ENCODE data around the gene ZNF609. TPM values are rescaled to one million over a fixed set of nuclear protein-coding genes. Genes with fewer than 3 reads are reported as not detected.

ZNF609 gene
- total and polyA plus RNA-seq, 2 of the 13 experiments (the other 11 are each of a cell fraction or from before 2014, with no cell fraction given) = 8.9 to 9.9 TPM

DNA sequence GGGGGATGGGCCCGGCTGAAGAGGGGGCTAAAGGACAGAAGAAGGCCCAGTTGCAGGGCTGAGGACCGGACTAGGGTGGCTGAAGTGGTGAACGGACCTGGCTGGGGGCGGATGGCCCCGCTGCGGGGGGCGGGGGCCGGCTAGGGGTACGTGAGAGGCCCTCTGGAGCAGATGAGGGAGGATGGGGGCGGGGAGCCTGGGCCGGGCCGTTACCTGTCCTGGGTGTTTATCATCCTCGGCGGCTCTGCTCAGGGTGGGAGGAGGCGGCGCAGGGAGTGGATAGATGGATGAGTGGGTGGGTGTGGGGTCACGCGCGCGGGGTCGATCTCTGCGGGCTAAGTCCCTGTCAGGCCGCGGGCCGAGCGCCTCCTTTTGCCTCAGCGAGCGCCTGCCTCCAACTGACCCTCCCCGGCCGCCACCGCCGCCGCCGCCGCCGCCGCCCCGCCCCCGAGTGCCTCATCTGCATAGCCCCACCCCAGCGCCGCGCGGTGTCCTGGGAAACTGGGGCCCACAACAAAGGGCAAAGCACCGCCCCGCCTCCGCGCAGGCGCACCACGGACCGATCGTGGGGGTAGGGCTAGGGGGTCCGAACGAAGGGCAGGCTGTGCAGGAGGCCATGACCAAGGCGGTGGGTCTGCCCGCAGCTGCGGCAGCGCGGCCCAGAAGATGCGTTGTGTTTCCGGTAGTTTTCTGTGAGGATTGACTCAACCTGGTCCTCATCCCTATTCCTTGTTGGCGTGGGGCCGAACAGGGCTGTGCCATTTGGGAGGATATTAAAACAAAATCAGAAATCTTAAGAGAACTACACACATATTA is 242.6 kb downstream of the ZNF609 start (continued):
- TF ChIP-seq, protein P1, sequence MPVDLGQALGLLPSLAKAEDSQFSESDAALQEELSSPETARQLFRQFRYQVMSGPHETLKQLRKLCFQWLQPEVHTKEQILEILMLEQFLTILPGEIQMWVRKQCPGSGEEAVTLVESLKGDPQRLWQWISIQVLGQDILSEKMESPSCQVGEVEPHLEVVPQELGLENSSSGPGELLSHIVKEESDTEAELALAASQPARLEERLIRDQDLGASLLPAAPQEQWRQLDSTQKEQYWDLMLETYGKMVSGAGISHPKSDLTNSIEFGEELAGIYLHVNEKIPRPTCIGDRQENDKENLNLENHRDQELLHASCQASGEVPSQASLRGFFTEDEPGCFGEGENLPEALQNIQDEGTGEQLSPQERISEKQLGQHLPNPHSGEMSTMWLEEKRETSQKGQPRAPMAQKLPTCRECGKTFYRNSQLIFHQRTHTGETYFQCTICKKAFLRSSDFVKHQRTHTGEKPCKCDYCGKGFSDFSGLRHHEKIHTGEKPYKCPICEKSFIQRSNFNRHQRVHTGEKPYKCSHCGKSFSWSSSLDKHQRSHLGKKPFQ (CRISPR knock-in tag; IDR thresholded peaks at IDR 0.05; ENCODE audit: insufficient replicate concordance) = no peak
- TF ChIP-seq GABPB1 (CRISPR knock-in tag; IDR thresholded peaks at IDR 0.05) = peak; percentile 71; the same call in 1 of the 2 replicates
- no peak for TF ChIP-seq TCF12 (IDR thresholded peaks at IDR 0.05)
- 0 out of 2 replicates have a peak, but pooled peaks have one; percentile 19 for TF ChIP-seq TCF12 (CRISPR knock-in tag; IDR thresholded peaks at IDR 0.05)
- no peak for TF ChIP-seq ZFYVE20 (CRISPR knock-in tag; IDR thresholded peaks at IDR 0.05; ENCODE audit: borderline replicate concordance, low read depth)
- TF ChIP-seq ATF6 (CRISPR knock-in tag; conservative IDR thresholded peaks at IDR 0.05) = no peak
- no peak for TF ChIP-seq ZFAT (CRISPR knock-in tag; conservative IDR thresholded peaks at IDR 0.05)
- TF ChIP-seq YY1 (IDR thresholded peaks at IDR 0.05; ENCODE audit: insufficient read depth, insufficient replicate concordance, low read depth, low read length) = peak; percentile 78
- TF ChIP-seq TOPORS (CRISPR knock-in tag; IDR thresholded peaks at IDR 0.05) = no peak
- no peak for TF ChIP-seq BRF2 (CRISPR knock-in tag; IDR thresholded peaks at IDR 0.05)
- no peak for TF ChIP-seq ZNF296 (CRISPR knock-in tag; conservative IDR thresholded peaks at IDR 0.05)
- TF ChIP-seq, protein P2, sequence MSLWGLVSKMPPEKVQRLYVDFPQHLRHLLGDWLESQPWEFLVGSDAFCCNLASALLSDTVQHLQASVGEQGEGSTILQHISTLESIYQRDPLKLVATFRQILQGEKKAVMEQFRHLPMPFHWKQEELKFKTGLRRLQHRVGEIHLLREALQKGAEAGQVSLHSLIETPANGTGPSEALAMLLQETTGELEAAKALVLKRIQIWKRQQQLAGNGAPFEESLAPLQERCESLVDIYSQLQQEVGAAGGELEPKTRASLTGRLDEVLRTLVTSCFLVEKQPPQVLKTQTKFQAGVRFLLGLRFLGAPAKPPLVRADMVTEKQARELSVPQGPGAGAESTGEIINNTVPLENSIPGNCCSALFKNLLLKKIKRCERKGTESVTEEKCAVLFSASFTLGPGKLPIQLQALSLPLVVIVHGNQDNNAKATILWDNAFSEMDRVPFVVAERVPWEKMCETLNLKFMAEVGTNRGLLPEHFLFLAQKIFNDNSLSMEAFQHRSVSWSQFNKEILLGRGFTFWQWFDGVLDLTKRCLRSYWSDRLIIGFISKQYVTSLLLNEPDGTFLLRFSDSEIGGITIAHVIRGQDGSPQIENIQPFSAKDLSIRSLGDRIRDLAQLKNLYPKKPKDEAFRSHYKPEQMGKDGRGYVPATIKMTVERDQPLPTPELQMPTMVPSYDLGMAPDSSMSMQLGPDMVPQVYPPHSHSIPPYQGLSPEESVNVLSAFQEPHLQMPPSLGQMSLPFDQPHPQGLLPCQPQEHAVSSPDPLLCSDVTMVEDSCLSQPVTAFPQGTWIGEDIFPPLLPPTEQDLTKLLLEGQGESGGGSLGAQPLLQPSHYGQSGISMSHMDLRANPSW (CRISPR knock-in tag; IDR thresholded peaks at IDR 0.05; ENCODE audit: borderline replicate concordance) = no peak
- peak; percentile 70 for TF ChIP-seq SALL1 (CRISPR knock-in tag; IDR thresholded peaks at IDR 0.05)
- no peak for TF ChIP-seq IKZF1 (IDR thresholded peaks at IDR 0.05)
- TF ChIP-seq SUZ12 (IDR thresholded peaks at IDR 0.05; ENCODE audit: low read depth, low read length) = peak; percentile 37; the same call in 1 of the 2 replicates
- TF ChIP-seq, protein P3, sequence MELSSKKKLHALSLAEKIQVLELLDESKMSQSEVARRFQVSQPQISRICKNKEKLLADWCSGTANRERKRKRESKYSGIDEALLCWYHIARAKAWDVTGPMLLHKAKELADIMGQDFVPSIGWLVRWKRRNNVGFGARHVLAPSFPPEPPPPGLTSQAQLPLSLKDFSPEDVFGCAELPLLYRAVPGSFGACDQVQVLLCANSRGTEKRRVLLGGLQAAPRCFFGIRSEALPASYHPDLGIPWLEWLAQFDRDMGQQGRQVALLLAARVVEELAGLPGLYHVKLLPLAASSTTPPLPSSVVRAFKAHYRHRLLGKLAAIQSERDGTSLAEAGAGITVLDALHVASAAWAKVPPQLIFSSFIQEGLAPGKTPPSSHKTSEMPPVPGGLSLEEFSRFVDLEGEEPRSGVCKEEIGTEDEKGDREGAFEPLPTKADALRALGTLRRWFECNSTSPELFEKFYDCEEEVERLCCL (CRISPR knock-in tag; IDR thresholded peaks at IDR 0.05; ENCODE audit: borderline replicate concordance) = no peak
- TF ChIP-seq ZNF841 (CRISPR knock-in tag; IDR thresholded peaks at IDR 0.05; ENCODE audit: borderline replicate concordance) = no peak
- peak; percentile 45; the same call in 1 of the 2 replicates for TF ChIP-seq TGIF2 (CRISPR knock-in tag; IDR thresholded peaks at IDR 0.05)
- no peak for TF ChIP-seq SOX13 (IDR thresholded peaks at IDR 0.05)
- TF ChIP-seq SOX13 (CRISPR knock-in tag; conservative IDR thresholded peaks at IDR 0.05 in 1 of 2, IDR thresholded peaks at IDR 0.05 in 1 of 2) = peak in 1 of 2 experiments; percentile 41; a peak in 1 of 4 replicates
